Right ventricle myocardium inferior (tissue), 1 donor: ENCODE data around the gene SIDT2. TPM values are rescaled to one million over a fixed set of nuclear protein-coding genes. Genes with fewer than 3 reads are reported as not detected.

Experiments used
- ATAC-seq: fragments of 200-7000 bp; cut with Tn5 transposase; one replicate; pipeline ENCODE4 v1.9.1; 2020; ENCODE audit warnings: mild to moderate bottlenecking, moderate library complexity
- DNase-seq: peaks from one replicate; pipeline ENCODE4 v3.0.0; 2021; ENCODE audit errors: missing footprints
- intact Hi-C: fragments of 100-400 bp; cut with DNase I; formaldehyde crosslinking; loops from one replicate; pipeline ENCODE4 v1.11.0; 2022
- total RNA-seq: library from RNA; stranded (reverse); fragmentation: NEBNext Ultra II Directional; extraction: Animal tissue kit (Norgen Biotek cat#: 25700); gene quantifications from one replicate; pipeline ENCODE4 v1.2.1, GENCODE V29; 2021
- donor health status: DM: no; HTN: yes; CAD: no; lungs with severe emphysema.

Gene SIDT2
- total RNA-seq, 1 donor from 2014 or later: 26.1 TPM

- DNase-seq: no peak
- ATAC-seq: no peak
Observed at GRCh38 chr11:117185736-117186430, 7.3 kb downstream of the SIDT2 start.

DNA sequence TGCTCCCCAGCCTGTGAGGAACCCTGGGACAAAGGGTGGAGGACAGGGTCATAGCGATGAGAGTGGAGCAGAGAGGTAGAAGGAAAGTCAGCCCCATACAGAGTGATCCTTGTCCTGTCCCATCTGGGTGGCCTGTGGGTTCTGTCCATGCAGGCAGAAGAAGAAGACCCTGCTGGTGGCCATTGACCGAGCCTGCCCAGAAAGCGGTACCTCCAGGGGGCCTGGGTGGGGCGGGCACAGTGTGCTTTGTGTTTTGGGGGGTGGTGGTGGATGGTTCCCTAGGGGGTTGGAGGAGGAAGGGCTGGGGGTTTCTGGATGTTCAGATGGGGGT is 7.9 kb downstream of the SIDT2 start:
- no peak for DNase-seq
- intact Hi-C loops: no loop called here
- ATAC-seq: no peak

More at GRCh38 chr11:117185736-117186430, 7.3 kb downstream of the SIDT2 start:
- intact Hi-C loops: no loop called here

DNA sequence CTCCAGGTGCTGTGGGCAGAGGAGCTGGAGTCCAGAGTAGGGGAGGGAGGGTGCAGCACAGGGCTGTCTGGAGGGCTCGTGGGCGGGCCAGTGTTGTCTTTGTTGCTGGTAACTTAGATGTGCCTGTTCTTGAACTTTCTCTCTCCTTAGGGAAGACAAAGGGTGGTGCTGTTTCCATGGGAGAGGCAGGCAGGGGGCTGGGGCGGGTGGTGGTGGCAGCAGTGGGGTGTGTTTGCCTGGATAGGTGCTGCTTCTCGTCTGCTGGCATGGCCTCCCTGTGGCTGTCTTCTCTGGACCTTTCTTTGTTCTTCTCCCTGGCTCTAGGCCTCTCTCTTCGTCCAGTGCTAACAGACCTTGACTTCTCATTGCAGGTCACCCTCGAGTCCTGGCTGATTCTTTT is 8.5 kb downstream of the SIDT2 start:
- DNase-seq (peak; percentile 7), ATAC-seq (no peak)
- intact Hi-C loops: no loop called here

DNA sequence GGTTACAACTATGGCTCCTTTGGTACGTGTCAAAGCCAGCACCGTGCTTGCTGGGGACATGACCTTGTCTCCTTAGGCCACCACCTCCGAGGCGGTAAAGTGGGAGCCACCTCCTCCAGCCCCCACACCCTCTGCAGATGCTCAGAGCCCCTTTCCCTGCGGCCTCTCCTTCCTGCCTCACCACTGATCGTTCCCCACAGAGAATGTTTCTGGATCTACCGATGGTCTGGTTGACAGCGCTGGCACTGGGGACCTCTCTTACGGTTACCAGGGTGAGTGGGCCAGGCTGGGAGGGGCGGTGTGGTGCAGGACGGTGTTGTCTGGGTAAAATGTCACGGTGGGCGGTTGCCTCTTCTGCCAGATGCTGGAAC is 8.9 kb downstream of the SIDT2 start:
- intact Hi-C loops: no loop called here
- DNase-seq (peak; percentile 22), ATAC-seq (no peak)

DNA sequence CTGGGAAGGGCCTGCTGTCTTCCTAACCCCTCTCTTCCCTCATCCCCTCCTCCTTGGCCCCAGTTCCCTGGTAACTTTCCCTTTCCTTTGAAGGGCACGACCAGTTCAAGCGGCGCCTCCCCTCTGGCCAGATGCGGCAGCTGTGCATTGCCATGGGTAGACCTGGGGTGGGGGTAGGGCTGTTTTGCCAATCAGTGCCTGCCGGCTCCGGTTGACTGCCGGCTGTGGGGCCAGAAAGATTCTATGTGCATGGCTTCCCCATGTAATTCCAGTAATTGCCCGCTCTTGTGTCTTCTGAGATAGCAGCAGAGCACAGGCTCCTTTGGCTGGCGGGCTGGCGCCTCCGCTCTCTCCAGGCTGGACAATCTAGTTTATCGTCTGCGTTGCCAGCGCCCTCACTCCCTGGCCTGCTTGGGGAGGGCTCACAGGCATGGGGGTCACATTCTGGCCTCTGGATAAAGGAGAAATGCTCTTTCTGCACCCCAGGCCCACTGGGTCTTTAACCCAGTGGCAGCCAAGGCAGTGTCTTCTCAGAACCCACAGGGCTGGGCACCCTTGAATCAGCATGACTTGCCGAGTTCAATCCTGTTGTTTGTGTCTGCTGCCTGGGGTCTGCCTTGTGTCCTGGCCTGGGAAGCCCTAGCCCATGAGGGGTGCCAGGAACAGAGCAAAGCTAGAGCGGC is 9.4 kb downstream of the SIDT2 start:
- intact Hi-C loops: no loop called here
- DNase-seq: peak; percentile 50
- no peak for ATAC-seq

GRCh38 chr11:117188620-117189081 is 10.1 kb downstream of the SIDT2 start:
- ATAC-seq (peak; percentile 36), DNase-seq (peak; percentile 64)
- intact Hi-C loops: no loop called here

- ATAC-seq (peak; percentile 37), DNase-seq (peak; percentile 79)
- intact Hi-C loops: no loop called here
Observed at GRCh38 chr11:117189191-117189940, 10.8 kb downstream of the SIDT2 start.

GRCh38 chr11:117189941-117190544 is 11.5 kb downstream of the SIDT2 start:
- intact Hi-C loops: no loop called here
- DNase-seq (peak; percentile 57), ATAC-seq (no peak)

- no peak for ATAC-seq
- intact Hi-C loops: no loop called here
- DNase-seq: peak; percentile 71
Observed at GRCh38 chr11:117191680-117192400, 13.3 kb downstream of the SIDT2 start.

- DNase-seq (no peak), ATAC-seq (no peak)
- intact Hi-C loops: no loop called here
Observed at GRCh38 chr11:117192401-117192875, 13.9 kb downstream of the SIDT2 start.

GRCh38 chr11:117193130-117194020 is 14.8 kb downstream of the SIDT2 start:
- intact Hi-C loops: no loop called here
- ATAC-seq (no peak), DNase-seq (no peak)

- ATAC-seq (no peak), DNase-seq (no peak)
- intact Hi-C loops: no loop called here
Observed at GRCh38 chr11:117194267-117194666, 15.7 kb downstream of the SIDT2 start.

DNA sequence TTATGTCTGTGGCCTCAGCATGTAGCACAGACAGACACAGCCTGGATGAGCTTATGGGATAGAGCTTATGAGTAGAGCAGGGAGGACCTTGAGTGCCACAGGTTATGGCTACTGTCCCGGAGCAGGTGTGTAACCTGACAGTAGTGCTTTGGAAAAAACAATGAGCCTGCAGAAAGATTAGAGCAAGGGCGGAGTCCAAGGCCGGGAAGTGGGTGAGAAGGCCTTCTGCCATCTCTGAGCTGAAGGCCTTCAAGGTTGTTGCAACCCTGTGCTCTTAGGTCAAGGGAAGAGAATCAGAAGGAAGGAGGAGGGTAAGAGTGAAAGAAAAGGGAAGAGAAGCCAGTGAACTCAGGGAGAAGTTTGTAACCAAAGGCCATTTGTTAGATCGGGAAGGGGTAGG is 16.7 kb downstream of the SIDT2 start:
- intact Hi-C loops: no loop called here
- DNase-seq: no peak
- no peak for ATAC-seq

DNA sequence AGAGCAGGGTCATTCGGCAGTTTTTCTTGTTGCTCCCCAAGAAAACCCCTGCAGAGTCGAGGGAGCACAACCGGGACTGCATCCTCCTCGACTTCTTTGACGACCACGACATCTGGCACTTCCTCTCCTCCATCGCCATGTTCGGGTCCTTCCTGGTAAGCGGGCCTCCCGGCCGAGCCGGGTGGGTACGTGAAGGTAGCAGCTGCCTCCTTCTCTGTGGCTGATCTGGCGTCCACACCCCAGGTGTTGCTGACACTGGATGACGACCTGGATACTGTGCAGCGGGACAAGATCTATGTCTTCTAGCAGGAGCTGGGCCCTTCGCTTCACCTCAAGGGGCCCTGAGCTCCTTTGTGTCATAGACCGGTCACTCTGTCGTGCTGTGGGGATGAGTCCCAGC is 17.2 kb downstream of the SIDT2 start:
- ATAC-seq (no peak), DNase-seq (peak; percentile 53)
- intact Hi-C loops: no loop called here

DNA sequence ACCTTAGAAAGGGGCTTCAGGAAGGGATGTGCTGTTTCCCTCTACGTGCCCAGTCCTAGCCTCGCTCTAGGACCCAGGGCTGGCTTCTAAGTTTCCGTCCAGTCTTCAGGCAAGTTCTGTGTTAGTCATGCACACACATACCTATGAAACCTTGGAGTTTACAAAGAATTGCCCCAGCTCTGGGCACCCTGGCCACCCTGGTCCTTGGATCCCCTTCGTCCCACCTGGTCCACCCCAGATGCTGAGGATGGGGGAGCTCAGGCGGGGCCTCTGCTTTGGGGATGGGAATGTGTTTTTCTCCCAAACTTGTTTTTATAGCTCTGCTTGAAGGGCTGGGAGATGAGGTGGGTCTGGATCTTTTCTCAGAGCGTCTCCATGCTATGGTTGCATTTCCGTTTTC is 18.5 kb downstream of the SIDT2 start:
- intact Hi-C loops: no loop called here
- ATAC-seq: no peak
- no peak for DNase-seq

GRCh38 chr11:117197516-117198456 is 19.2 kb downstream of the SIDT2 start:
- ATAC-seq (no peak), DNase-seq (peak; percentile 72)
- intact Hi-C loops: loop anchor here (2.0 kb wide), 1 partner anchor 21 kb away; no protein-coding TSS in a partner anchor

- ATAC-seq (peak; percentile 0), DNase-seq (no peak)
- intact Hi-C loops: loop anchor here (2.0 kb wide), 1 partner anchor 20 kb away; no protein-coding TSS in a partner anchor
Observed at GRCh38 chr11:117198613-117199012, 20.1 kb downstream of the SIDT2 start.
